ENCODE data around the gene SUPT20HL1.
"Not testable (repeated sequence)": the region's sequence is repeated elsewhere in the genome, so short reads cannot be mapped to it uniquely, and the experiment has no call there.

SUPT20HL1 gene

GRCh38 chrX:24357106-24357505, 3.3 kb upstream of the SUPT20HL1 start:
- no peak for TF ChIP-seq CTCF (IDR thresholded peaks at IDR 0.05; ENCODE audit: low read length)
- no peak for TF ChIP-seq EZH2 (IDR thresholded peaks at IDR 0.05; ENCODE audit: borderline replicate concordance, low read length)
- no peaks in the 10 kb centered on the region for H3K79me2 ChIP-seq (ENCODE audit: insufficient read depth, low read length)
- H3K4me3 ChIP-seq (ENCODE audit: low read depth, low read length, poor library complexity, severe bottlenecking), result no peak overlapping the region
- H3K27me3 ChIP-seq (ENCODE audit: insufficient read depth, low read length), result no peaks in the 10 kb centered on the region
- H3K4me1 ChIP-seq (ENCODE audit: insufficient read depth, low read length, severe bottlenecking), result no peaks in the 10 kb centered on the region
- no peak overlapping the region for H3K9ac ChIP-seq (ENCODE audit: low read length)
- no peak overlapping the region for H3K4me2 ChIP-seq (ENCODE audit: low read length)
- H3F3A ChIP-seq (ENCODE audit: insufficient read depth, low read length), result no peaks in the 10 kb centered on the region
- no peaks in the 10 kb centered on the region for H3K9me2 ChIP-seq (ENCODE audit: low read depth, low read length)
- H3K27ac ChIP-seq (ENCODE audit: low read depth, low read length, poor library complexity, severe bottlenecking), result no peak overlapping the region
- no peak overlapping the region for H2AFZ ChIP-seq (ENCODE audit: low read length)
- H3K9me3 ChIP-seq (ENCODE audit: low read length), result no peaks in the 10 kb centered on the region
- H4K20me1 ChIP-seq (ENCODE audit: insufficient read depth, low read length), result no peaks in the 10 kb centered on the region
- no peaks in the 10 kb centered on the region for H3K36me3 ChIP-seq (ENCODE audit: insufficient read depth, low read length)

- H3K9me3 ChIP-seq (ENCODE audit: low read length); H3K79me2 ChIP-seq (ENCODE audit: insufficient read depth, low read length); H3K9ac ChIP-seq (ENCODE audit: low read length); H3K4me1 ChIP-seq (ENCODE audit: insufficient read depth, low read length, severe bottlenecking); H3K27me3 ChIP-seq (ENCODE audit: insufficient read depth, low read length); H3K36me3 ChIP-seq (ENCODE audit: insufficient read depth, low read length); H2AFZ ChIP-seq (ENCODE audit: low read length); H3K9me2 ChIP-seq (ENCODE audit: low read depth, low read length); H3K27ac ChIP-seq (ENCODE audit: low read depth, low read length, poor library complexity, severe bottlenecking); H4K20me1 ChIP-seq (ENCODE audit: insufficient read depth, low read length); H3F3A ChIP-seq (ENCODE audit: insufficient read depth, low read length); H3K4me2 ChIP-seq (ENCODE audit: low read length); H3K4me3 ChIP-seq (ENCODE audit: low read depth, low read length, poor library complexity, severe bottlenecking): not testable (repeated sequence)
Observed at GRCh38 chrX:24362089-24362745, 1.8 kb downstream of the SUPT20HL1 start.

- H3K9ac ChIP-seq (ENCODE audit: low read length); H3K4me2 ChIP-seq (ENCODE audit: low read length); H3K4me1 ChIP-seq (ENCODE audit: insufficient read depth, low read length, severe bottlenecking); H3K9me2 ChIP-seq (ENCODE audit: low read depth, low read length); H3K4me3 ChIP-seq (ENCODE audit: low read depth, low read length, poor library complexity, severe bottlenecking); H3K79me2 ChIP-seq (ENCODE audit: insufficient read depth, low read length); H4K20me1 ChIP-seq (ENCODE audit: insufficient read depth, low read length); H2AFZ ChIP-seq (ENCODE audit: low read length); H3K9me3 ChIP-seq (ENCODE audit: low read length); H3K27me3 ChIP-seq (ENCODE audit: insufficient read depth, low read length); H3F3A ChIP-seq (ENCODE audit: insufficient read depth, low read length); H3K27ac ChIP-seq (ENCODE audit: low read depth, low read length, poor library complexity, severe bottlenecking); H3K36me3 ChIP-seq (ENCODE audit: insufficient read depth, low read length): not testable (repeated sequence)
Observed at GRCh38 chrX:24363432-24364181, 3.2 kb downstream of the SUPT20HL1 start.

GRCh38 chrX:24364326-24364725, 3.9 kb downstream of the SUPT20HL1 start:
- no peak overlapping the region for H2AFZ ChIP-seq (ENCODE audit: low read length)
- H3K4me2 ChIP-seq (ENCODE audit: low read length), result no peak overlapping the region
- no peak overlapping the region for H3K4me3 ChIP-seq (ENCODE audit: low read depth, low read length, poor library complexity, severe bottlenecking)
- H3K9me2 ChIP-seq (ENCODE audit: low read depth, low read length), result no peaks in the 10 kb centered on the region
- H3K27ac ChIP-seq (ENCODE audit: low read depth, low read length, poor library complexity, severe bottlenecking), result no peak overlapping the region
- no peaks in the 10 kb centered on the region for H3K27me3 ChIP-seq (ENCODE audit: insufficient read depth, low read length)
- no peaks in the 10 kb centered on the region for H4K20me1 ChIP-seq (ENCODE audit: insufficient read depth, low read length)
- H3K79me2 ChIP-seq (ENCODE audit: insufficient read depth, low read length), result no peaks in the 10 kb centered on the region
- H3K36me3 ChIP-seq (ENCODE audit: insufficient read depth, low read length), result no peaks in the 10 kb centered on the region
- H3K9ac ChIP-seq (ENCODE audit: low read length), result no peak overlapping the region
- H3K4me1 ChIP-seq (ENCODE audit: insufficient read depth, low read length, severe bottlenecking), result no peaks in the 10 kb centered on the region
- no peaks in the 10 kb centered on the region for H3F3A ChIP-seq (ENCODE audit: insufficient read depth, low read length)
- TF ChIP-seq EZH2 (IDR thresholded peaks at IDR 0.05; ENCODE audit: borderline replicate concordance, low read length) (no peak), CTCF (IDR thresholded peaks at IDR 0.05; ENCODE audit: low read length) (no peak)
- H3K9me3 ChIP-seq (ENCODE audit: low read length), result no peaks in the 10 kb centered on the region
